Measurements from ENCODE around the gene AOAH.

Gene AOAH

DNA sequence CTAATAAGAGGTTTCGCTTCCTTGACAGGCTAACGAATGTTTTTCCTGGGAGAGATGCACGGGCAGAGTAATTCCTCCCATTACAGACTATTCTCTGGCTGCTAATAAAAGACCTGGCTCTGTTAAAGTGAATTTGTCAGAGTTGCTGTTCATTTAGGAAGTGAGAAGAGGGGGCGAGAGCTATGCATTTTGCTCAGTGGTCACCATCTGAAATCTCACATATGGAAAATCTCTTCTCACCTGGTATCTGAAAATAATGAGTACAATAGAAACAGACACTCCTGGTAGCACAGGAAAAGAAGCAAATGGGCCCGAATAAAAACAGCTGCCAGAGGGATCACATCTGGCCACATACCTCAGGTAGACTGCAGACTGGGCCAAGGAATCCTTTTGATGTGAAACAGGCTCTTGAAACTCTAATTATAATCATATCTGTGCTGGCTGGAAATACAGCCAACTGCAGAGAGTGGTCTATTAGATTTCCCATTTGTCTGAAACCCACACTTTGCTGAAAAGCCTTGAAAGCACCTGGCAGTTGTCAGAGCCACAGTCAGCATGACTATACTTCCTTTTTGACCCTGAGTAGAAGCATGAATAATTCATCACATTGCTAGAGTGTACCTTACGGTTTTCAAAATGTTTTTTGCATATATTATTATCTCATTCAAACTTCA is 33.6 kb downstream of the AOAH start:
- DNase-seq: no peak

DNA sequence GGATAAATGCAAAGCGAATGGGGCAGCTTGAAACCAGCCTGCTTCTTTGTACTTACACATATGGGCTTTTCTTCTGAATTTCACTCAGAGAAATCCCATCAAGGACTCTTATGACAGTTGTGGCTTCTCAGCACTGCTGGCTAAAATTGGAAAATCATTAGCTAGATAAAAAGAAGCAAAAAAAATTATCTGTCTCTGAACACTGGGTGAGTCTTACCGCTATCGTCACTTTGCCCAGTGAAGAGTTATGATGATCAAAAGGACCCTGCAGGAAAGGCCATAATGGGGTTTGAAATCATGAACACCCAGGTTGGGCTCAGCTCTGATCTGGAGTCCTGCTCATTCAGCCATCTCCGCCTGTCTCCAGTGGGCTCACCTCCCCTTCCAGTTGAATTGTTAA is 34.3 kb downstream of the AOAH start:
- DNase-seq: no peak

DNA sequence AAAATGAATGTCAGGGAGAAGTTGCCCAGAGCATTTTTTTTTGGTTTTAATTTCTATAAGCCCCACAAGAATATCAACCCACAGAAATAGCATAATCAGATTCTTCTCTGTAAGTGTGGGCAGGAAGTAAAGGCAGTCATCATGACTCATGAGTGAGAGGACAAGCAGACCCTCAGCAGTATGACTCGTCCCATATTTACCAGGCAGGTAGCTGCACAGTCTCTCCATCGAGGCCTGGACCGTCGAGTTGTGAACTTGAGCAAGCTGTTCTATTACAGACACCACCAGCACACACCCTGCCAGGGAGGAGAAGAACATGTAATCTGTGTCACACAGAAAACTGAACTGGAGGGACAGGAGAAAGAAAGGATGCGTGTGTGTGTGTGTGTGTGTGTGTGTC is 37.8 kb downstream of the AOAH start:
- no peak for DNase-seq

DNA sequence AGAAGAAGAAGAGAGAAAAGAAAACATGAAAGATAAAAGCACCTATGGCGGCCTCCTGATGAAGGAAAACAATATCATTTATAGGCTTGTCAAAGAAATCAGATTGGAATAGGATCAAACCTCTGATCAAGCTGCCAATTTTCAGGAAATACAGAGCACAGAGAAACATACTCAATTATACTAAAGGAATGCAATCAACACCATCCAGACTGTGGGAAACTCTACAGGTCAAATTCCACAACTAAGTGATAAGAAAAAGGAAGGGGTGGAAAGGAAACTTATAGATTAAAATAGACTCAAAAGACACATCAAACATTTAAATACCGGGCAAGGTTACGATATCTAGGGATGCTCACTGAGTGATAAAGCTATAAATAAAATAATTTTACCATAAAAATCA is 39.3 kb downstream of the AOAH start:
- DNase-seq: no peak

DNA sequence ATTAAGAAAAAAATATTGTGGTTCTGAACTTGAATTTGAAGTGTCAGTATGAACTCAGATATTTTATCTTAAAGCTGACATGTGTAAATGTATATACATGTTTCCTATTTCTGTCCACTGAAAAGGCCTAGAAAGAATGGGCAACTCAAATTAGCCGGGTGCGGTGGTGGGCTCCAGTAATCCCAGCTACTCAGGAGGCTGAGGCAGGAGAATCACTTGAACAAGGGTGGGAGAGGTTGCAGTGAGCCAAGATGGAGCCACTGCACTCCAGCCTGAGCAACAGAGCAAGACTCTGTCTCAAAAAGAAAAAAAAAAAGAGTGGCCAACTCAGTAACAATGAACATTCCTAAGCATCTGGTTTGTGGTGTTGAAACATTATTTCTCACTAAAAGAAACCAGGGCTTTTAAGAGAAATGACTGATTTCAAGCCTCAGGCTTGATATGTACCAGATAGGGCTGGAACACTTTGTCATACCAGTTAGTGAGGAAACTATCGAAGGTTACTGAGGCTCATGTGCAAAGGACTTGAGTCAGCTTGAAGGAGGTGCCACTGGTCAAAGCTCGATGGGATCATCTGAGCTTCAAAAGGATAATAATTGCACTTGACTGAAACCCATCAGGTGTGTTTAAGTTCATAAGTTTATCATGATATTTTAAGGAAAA is 40.5 kb downstream of the AOAH start:
- DNase-seq: no peak

DNA sequence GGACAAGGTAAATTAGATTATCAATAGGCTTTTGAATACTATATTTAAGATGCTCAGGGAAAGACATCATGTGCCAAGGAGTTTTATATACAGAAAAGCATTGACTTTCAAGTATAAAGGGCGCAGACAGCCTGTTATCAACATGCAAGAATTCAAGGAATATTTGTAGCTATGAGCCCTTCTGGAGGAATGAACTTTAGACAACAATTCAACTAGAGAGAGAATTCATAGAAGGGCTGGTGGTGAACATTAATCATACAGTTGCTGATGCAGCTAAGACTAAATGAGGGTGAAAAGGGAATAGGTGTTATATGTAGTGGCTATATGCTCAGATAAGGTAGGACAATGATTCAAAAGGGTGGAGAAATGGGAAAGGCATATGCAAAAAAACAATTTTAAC is 41.2 kb downstream of the AOAH start:
- no peak for DNase-seq

DNA sequence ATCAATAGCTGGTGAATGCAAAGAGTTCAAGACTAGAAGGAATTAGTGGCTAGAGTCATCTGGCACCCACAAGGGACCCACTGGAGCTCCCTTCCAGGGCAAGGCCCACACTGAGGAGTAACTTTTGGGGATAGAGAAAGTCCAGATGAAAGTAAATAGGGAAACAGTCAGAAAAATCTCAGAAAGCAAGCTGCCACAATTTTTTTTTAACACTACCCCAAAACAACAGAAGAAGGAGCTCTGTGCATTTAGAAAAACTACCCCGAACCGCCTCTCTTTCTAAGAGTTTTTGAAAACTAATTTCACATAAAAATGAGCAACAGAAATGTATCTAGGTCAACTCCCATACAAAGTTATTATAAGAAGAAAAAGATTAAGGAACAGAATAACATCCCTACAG is 42.2 kb downstream of the AOAH start:
- DNase-seq: no peak

DNA sequence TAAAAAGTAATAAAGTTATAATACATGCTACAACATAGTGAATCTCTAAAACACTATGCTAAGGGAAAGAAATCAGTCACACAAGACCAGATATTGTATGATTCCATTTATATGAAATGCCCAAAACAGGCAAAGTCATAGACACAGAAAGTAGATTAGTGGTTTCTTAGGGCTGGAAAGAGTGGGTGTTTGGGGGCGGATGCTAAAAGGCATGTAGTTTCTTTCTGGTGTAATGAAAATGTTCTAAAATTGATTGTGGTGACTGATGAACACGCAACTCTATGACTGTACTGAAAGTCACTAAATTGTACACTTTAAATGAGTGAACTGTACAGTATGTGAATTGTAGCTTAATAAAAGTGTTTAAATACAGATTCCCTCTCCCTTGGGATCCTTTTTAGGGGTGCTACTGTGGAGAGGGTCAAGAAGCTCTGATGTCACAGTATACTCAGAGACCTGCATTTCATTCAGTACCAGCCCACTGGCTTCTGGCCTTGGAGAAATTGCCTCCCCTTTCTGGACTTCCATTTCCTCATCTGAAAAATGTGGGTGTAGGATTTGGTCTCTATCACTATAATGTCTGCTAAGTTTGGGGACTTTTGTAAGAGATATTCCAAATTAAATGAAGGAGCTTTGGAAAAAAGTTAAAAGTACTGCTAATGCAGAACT is 46.4 kb downstream of the AOAH start:
- no peak for DNase-seq

DNA sequence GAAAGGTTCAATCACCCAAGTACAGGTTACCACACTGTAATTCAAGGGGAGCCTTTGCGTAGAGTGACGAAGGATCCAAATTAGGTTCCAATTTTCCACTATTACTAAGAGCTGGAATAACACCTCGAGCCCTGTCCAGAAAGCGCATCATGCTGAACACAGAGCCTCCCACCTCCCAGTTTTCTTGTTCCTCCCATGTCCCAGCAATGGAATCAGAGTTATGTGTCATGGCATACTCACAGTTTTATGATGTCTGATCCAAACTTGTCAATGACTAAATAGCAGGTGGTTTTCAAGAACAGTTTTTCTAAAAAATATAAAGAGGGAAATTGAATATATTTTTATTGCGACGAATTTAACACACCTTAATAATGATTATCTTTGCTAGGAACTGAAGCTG is 50.6 kb downstream of the AOAH start:
- no peak for DNase-seq

DNA sequence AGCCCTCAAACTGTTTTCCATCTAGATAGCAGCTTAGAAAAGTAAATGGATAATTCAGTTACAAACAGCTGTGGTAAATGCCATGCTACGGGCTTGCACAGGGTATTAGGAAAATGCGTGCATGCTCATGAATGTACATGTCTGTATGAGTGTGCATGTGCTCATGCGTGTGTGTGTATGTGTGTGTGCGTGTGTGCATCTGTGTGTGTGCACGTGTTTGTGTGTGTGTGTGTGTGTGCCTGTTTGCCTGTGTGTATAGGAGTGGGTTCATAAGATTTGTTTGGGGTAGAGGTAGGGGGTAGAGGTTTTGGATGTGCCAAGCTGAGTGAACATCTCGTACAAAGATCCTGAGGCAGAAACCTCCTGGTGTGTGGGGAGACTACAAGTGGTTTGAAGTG is 52.9 kb downstream of the AOAH start:
- no peak for DNase-seq

DNA sequence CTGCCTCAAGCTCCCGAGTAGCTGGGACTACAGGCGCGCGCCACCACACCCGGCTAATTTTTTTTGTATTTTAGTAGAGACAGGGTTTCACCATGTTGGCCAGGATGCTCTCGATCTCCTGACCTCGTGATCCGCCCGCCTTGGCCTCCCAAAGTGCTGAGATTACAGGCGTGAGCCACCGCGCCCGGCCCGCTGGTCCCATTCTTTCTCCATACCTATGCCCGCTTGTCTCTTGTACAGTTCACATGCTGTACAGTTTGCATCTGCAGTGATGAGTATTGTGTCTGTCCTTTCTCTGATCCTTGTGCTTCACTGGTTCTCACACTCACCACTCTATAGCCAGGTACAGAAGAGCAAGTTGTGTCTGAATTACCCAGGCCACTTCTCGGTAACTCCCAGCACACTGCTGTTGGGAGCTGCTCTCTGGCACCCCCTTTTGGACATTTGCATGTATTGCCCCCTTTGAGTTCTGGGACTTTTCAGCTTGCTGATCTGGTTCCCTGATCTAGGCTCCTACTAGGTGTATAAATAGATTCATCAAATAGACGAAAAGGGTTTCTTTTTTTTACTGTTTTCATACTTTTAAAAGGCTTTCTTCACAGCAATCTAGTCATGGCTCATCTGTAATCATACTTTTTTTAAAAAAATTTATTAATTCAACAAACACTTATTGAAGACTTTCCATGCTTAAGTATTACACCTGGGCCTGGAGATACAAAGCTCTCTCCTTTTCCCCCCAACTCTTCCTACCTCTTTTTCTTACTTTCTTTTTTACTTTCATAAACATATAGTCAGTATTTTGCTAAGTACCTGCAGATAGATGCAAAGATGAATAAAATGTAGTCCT is 53.5 kb downstream of the AOAH start:
- DNase-seq: peak; percentile 59

DNA sequence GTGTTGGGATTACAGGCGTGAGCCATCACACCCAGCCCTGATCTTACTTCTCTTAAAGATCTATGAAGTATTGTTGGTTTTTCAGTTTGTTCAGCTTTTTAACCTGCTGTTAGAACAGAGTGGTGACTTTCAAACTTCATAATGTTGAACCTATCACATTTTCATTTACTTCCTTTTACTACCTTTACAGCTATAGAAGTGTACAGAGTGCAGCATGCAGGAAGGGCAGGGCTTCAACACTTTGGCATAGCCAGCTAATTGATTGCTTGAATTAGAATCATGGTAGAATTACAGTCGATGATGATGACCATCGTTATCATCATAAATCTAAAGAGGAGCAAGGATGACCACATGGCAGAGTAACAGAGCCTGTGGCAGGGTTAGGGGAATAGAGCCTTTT is 55.5 kb downstream of the AOAH start:
- DNase-seq: no peak

DNA sequence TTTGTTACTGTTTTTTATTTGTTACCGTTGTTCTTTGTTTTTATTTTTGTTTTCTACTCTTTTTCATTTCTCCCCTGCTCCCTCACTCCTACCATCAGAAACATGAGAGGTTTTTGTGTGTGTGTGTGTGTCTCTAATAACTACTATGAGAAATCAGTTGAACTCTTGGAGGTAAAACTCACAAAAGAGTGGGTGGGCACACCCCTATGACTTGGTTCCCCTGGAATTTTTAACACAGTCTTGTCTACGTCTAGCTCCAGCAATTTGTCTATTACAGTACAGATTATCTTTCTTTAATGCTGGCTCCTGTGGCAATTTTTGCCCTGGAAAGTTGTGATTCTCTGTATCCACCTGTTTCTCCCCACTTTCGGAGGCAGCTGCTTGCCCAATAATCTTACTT is 56.2 kb downstream of the AOAH start:
- DNase-seq: no peak

DNA sequence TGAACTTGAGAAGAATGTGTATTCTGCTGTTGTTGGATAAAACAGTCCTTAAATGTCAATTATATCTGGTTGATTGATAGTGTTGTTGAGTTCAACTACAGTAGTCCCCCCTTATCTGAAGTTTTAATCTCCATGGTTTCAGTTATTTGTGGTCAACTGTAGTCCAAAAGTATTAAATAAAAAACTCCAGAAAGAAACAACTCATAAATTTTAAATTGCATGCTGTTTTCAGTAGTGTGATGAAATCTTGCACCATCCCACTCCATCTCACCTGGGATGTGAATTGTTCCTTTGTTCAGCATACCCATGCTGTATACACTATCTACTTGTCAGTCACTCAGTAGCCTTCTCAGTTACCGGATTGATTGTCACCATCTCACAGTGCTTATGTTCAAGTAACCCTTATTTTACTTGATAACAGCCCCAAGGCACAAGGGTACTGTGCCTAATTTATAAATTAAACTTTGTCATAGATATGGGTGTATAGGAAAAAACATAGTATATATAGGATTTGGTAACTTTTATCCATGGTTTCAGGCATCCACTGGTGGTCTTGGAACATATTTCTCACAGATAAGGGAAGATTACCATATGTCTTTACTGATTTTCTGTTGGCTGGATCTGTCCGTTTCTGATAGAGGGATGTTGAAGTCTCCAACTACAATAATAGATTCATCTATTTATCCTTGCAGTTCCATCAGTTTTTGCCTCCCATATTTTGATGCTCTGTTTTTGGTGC is 57.1 kb downstream of the AOAH start:
- DNase-seq: no peak

DNA sequence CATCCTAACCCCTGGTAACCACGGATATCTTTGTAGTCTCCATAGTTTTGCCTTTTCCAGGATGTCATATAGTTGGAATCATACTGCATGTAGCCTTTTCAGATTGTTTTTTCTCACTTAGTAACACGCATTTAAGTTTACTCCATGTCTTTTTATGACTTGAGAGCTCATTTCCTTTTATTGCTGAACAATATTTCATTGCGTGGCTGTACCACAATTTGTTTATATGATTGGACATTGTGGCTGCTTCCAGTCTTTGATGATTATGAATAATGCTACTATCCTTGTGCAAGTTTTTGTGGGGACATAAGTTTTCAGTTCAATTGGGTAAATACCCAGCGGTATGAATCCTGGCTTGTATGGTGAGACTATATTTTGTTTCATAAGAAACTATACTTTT is 60.8 kb downstream of the AOAH start:
- DNase-seq: no peak

DNA sequence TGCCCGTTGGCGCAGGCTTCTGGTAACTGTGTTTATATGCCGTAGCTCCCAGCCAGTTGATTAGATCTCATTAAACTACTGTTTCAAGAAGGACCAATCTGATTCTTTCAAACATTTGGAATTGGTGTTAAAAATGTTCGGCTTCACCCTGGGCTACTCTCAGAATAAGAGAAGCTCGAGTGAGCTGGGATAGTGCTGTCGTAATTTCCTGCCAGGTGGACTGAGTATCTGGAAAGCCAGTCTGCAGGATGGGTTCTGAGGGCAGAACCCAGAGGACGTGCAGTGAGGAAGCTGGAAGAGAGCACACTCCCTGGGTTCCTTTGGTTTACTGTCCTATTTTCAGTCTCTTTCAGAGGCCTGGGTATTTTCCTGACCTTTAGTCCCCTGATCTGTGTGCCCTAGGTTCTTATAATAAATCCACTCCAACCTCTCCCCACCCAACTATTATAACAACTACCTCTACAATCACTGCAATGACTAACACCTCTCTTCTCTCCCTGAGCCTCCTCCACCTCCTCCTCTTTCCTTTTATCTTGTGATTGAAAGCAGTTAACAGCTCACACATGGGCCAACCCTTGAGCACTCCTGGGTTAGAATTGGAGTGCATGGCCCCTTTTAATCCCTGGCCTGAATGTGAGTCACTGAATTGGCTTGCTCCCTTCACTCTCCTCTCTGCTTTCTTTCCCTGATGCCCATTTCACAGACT is 63.0 kb downstream of the AOAH start:
- DNase-seq: no peak

DNA sequence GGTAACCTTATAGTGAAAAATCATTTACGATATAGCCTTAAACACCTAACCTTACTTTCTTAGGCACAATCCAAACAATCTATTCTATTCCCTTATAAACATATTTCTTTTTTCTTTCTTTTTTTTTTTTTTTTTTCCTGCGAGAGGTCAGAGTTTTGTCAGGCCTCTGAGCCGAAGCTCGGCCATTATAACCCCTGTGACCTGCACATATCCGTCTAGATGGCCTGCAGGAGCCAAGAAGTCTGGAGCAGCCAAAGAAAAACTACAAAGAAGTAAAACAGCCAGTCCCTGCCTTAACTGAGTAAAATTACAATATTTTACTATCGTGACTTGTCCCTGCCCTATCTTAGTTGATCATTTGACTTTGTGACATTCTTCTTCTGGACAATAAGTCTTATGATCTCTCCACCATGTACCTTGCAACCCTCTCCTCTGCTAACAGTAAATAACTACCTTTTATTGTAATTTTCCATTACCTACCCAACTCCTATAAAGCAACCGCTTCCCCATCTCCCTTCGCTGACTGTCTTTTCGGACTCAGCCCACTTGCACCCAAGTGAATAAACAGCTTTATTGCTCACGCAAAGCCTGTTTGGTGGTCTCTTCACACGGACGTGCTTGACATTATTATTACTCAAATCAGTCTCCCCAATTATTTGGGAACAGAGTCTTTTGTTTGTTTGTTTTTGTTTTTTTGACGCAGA is 64.5 kb downstream of the AOAH start:
- DNase-seq: no peak

DNA sequence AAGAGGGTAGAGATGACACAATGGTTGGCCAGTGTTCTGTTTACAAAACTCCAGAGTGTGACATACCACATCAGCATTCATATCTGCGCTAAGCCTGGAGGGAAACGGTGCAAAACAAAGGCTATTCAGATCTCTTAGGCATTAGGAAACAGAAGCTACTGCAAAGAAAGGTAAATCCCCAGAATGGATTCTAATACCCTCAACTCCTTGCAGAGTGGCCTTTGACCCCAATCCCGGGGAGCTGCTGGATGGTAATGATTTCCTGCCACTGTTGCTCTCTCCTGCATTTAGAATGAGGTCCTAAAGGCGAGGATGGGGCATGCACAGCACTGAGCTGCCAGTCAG is 65.2 kb downstream of the AOAH start:
- DNase-seq: no peak

DNA sequence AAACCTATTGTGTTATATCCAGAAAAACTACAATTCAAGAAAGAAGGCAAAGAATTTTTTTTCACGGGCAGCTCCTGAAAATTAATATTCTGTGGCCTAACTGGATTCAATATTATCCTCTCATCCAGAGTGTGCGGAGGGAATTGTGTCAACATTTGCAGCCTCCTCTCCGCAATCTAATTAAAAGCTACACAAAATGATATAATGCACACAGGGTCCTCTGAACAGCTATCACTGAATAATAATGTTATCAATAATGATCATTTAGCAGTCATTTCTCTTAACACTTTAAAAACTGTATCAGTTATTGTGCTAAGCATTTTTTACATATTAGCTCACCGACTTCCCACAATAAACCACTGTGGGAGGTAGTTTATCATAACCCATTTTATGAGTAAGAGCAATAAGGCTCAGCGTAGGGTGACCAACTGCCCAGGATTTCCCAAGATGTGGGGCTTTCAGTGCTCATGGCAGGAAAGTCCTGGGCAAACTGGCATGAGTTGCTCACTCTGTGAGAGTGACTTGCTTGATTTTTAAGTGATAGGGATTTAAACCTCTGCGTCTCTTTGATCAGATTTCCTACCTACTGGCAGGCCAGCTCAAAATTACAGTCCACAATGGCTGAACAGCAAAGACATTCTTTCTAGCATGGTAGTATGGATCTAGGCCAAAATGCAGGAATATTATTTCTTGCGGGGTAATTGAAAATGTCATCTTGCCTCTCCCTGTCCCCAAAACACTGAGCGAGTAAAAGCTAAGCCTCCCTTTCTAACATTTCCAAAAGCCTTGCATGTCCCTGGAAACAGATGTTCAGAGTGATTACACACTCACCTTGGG is 65.7 kb downstream of the AOAH start:
- DNase-seq: no peak

DNA sequence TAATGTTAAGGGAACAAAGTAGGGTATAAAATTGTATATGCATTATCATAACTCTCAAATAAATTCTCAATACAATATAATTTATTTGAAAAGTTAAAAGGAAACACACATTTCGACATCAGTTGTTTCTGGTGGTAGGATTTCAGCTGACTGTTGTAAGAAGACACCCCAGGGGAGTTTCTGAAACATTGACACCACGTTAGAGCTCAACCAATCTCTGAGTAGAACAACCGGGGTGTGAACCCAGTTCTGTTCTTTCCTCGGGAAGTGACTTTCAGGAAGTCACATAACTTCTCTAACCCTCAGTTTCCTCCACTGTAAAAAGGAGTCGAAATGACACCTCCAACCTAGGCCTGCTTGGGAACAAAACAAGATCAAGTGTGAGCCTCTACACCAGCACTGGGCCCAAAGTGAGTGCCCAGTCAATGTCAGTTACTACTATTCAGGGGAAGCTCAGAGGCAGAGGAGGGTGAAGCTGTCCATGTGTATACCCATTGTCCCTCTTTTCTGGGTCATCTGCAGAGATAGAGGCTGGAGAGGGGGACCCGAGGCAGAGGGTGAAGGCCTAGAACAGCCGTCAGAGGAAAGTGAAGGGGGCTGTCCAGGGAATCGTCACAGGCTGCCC is 67.1 kb downstream of the AOAH start:
- DNase-seq: no peak
